ENCODE measurements around the gene UVRAG.

Gene UVRAG

DNA sequence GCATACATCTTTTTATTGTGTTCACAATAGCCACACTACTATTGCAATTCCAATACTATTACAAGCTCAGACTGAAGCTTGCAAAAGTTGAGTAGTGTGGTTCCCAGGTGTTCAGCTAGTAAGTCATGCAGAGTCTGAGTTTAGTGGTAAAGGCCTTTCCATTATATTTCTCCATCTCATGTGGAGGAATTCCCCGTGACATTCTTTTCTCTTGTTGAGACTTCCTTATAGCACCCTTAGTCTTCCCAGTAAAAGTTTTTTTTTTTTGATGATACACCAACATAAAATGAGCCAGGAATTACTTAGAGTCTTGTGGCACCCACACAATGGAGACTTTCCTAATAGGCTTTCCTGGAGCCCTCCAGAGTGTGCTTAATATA, 110.8 kb downstream of the UVRAG start:
- Histone ChIP-seq H3K79me2 (ENCODE audit: insufficient read depth, low read length) (peaks cover 20% of the 10 kb centered on the region), H3K9me2 (replicated peaks; ENCODE audit: insufficient read depth, low read length) (no peaks in the 10 kb centered on the region), H2AFZ (ENCODE audit: low read depth, low read length, severe bottlenecking) (no peak overlapping the region), H3K9me3 (ENCODE audit: insufficient read depth, low read length) (no peaks in the 10 kb centered on the region), H3K4me3 (ENCODE audit: insufficient read depth, low read length, poor library complexity, severe bottlenecking) (no peak overlapping the region), H3K36me3 (ENCODE audit: low read length) (peaks cover 5% of the 10 kb centered on the region; the same call in 1 of the 2 replicates), H4K20me1 (ENCODE audit: low read depth, low read length) (no peaks in the 10 kb centered on the region), H3K4me2 (ENCODE audit: low read depth, low read length, poor library complexity, severe bottlenecking) (no peak overlapping the region), H3K9ac (ENCODE audit: low read length) (no peak overlapping the region), H3K27me3 (ENCODE audit: low read length) (no peaks in the 10 kb centered on the region), H3F3A (ENCODE audit: insufficient read depth) (no peaks in the 10 kb centered on the region; the same call in 1 of the 2 replicates), H3K27ac (ENCODE audit: low read depth, low read length) (no peak overlapping the region)
- TF ChIP-seq, protein P1, sequence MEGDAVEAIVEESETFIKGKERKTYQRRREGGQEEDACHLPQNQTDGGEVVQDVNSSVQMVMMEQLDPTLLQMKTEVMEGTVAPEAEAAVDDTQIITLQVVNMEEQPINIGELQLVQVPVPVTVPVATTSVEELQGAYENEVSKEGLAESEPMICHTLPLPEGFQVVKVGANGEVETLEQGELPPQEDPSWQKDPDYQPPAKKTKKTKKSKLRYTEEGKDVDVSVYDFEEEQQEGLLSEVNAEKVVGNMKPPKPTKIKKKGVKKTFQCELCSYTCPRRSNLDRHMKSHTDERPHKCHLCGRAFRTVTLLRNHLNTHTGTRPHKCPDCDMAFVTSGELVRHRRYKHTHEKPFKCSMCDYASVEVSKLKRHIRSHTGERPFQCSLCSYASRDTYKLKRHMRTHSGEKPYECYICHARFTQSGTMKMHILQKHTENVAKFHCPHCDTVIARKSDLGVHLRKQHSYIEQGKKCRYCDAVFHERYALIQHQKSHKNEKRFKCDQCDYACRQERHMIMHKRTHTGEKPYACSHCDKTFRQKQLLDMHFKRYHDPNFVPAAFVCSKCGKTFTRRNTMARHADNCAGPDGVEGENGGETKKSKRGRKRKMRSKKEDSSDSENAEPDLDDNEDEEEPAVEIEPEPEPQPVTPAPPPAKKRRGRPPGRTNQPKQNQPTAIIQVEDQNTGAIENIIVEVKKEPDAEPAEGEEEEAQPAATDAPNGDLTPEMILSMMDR (IDR thresholded peaks at IDR 0.05; ENCODE audit: insufficient read depth, low read length, poor library complexity, severe bottlenecking), result no peak
- TF ChIP-seq EZH2phosphoT487 (conservative IDR thresholded peaks at IDR 0.05; ENCODE audit: low read length), result no peak

DNA sequence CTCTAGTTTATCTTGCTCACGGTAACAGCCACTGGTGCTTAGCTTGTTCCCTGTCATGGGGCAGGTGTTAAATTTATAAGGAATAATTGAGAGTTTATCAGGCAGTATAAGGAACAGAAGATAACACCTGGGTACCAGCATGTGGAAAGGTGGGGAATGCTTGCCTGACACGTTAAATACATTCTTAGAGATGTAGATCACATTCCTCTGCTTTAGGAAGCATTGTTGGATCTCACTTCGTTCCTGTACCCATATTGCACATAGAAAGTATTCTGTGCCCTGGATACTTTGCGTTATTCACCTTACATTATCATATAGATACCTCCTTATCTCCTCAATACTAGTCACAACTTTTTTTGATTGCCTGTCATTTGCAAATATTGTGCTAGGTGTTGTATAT, 114.7 kb downstream of the UVRAG start:
- Histone ChIP-seq H3K9me3 (ENCODE audit: insufficient read depth, low read length) (no peaks in the 10 kb centered on the region), H3K9ac (ENCODE audit: low read length) (no peak overlapping the region), H3K79me2 (ENCODE audit: insufficient read depth, low read length) (peaks cover 20% of the 10 kb centered on the region), H2AFZ (ENCODE audit: low read depth, low read length, severe bottlenecking) (no peak overlapping the region), H3F3A (ENCODE audit: insufficient read depth) (no peaks in the 10 kb centered on the region; the same call in 1 of the 2 replicates), H3K9me2 (replicated peaks; ENCODE audit: insufficient read depth, low read length) (no peaks in the 10 kb centered on the region), H3K4me2 (ENCODE audit: low read depth, low read length, poor library complexity, severe bottlenecking) (no peak overlapping the region), H3K4me3 (ENCODE audit: insufficient read depth, low read length, poor library complexity, severe bottlenecking) (no peak overlapping the region), H3K27ac (ENCODE audit: low read depth, low read length) (no peak overlapping the region), H4K20me1 (ENCODE audit: low read depth, low read length) (no peaks in the 10 kb centered on the region), H3K27me3 (ENCODE audit: low read length) (no peaks in the 10 kb centered on the region), H3K36me3 (ENCODE audit: low read length) (peaks cover 8% of the 10 kb centered on the region)
- TF ChIP-seq, protein P1 (IDR thresholded peaks at IDR 0.05; ENCODE audit: insufficient read depth, low read length, poor library complexity, severe bottlenecking), result no peak
- TF ChIP-seq EZH2phosphoT487 (conservative IDR thresholded peaks at IDR 0.05; ENCODE audit: low read length), result no peak

DNA sequence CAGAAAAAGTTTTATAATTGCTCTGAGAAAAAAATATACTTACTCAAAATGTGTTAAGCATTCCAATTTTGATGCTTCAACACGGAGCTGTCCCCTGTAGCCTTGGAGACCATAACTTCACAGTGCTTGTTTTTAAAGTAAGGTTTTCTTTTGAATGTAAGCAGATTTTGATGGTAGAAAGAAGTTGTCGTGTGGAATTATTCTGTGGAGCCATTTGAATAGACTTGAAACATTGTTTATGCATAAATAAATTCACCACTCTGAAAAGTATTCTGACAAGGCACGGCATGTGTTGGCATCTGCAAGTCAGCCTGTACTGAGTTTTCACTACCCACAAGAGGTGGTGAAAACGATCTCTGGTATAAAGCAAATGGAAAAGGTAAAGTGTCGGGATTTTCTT, 115.5 kb downstream of the UVRAG start:
- no peaks in the 10 kb centered on the region for H3K9me2 ChIP-seq (replicated peaks; ENCODE audit: insufficient read depth, low read length)
- H3K4me3 ChIP-seq (ENCODE audit: insufficient read depth, low read length, poor library complexity, severe bottlenecking), result no peak overlapping the region
- no peak overlapping the region for H3K4me2 ChIP-seq (ENCODE audit: low read depth, low read length, poor library complexity, severe bottlenecking)
- no peak overlapping the region for H2AFZ ChIP-seq (ENCODE audit: low read depth, low read length, severe bottlenecking)
- no peaks in the 10 kb centered on the region for H4K20me1 ChIP-seq (ENCODE audit: low read depth, low read length)
- no peak for TF ChIP-seq EZH2phosphoT487 (conservative IDR thresholded peaks at IDR 0.05; ENCODE audit: low read length)
- TF ChIP-seq, protein P1 (IDR thresholded peaks at IDR 0.05; ENCODE audit: insufficient read depth, low read length, poor library complexity, severe bottlenecking), result no peak
- H3K79me2 ChIP-seq (ENCODE audit: insufficient read depth, low read length), result peaks cover 16% of the 10 kb centered on the region
- peaks cover 8% of the 10 kb centered on the region for H3K36me3 ChIP-seq (ENCODE audit: low read length)
- H3K9ac ChIP-seq (ENCODE audit: low read length), result no peak overlapping the region
- H3K27me3 ChIP-seq (ENCODE audit: low read length), result no peaks in the 10 kb centered on the region
- H3K27ac ChIP-seq (ENCODE audit: low read depth, low read length), result no peak overlapping the region
- H3F3A ChIP-seq (ENCODE audit: insufficient read depth), result no peaks in the 10 kb centered on the region; the same call in 1 of the 2 replicates
- no peaks in the 10 kb centered on the region for H3K9me3 ChIP-seq (ENCODE audit: insufficient read depth, low read length)
